Right cardiac atrium (tissue), 5 donors: ENCODE data around the gene CHRNE. TPM values are rescaled to one million over a fixed set of nuclear protein-coding genes. Genes with fewer than 3 reads are reported as not detected.
A peak's percentile ranks its signal among the peaks of the same experiment; 100 is the strongest.

Source experiments
- ATAC-seq, 2 donors: fragments of 200-7000 bp; cut with Tn5 transposase; one replicate each; pipeline versions ENCODE4 v1.8.0 to v1.9.1; 2020; ENCODE audit warnings: moderate library complexity in 2 of 2, mild to moderate bottlenecking in 1 of 2
- DNase-seq, 3 donors: peaks; one replicate each; pipeline ENCODE4 v3.0.0-alpha.2; 2020
- H3K27ac ChIP-seq: one replicate; pipeline ENCODE4 v1.5.1; 2013; ENCODE audit warnings: mild to moderate bottlenecking, low read length, control low read depth, moderate library complexity
- H3K27me3 ChIP-seq: one replicate; pipeline ENCODE4 v1.6.1; 2013; ENCODE audit not compliant: control insufficient read depth, insufficient read depth
- H3K4me1 ChIP-seq: one replicate; pipeline ENCODE4 v1.6.1; 2013; ENCODE audit warnings: low read length; ENCODE audit not compliant: control insufficient read depth, insufficient read depth
- H3K4me3 ChIP-seq: one replicate; pipeline ENCODE4 v1.5.1; 2013; ENCODE audit warnings: low read length, control low read depth
- H3K9me3 ChIP-seq: one replicate; pipeline ENCODE4 v1.6.1; 2013; ENCODE audit warnings: low read length; ENCODE audit not compliant: control insufficient read depth
- WGBS: extraction: QIAGEN DNeasy Blood & Tissue Kit; methylation state at CpG from one replicate; pipeline ENCODE4 v1.1.7; 2013; 5-methylcytosine and 5-hydroxymethylcytosine counted together
- intact Hi-C, 4 donors: fragments of 100-400 bp; cut with DNase I; formaldehyde crosslinking; loops; one replicate each; pipeline versions ENCODE4 v1.11.0 to v1.14.0; 2022 to 2023
- polyA plus RNA-seq: library from polyadenylated mRNA; stranded (reverse); fragments of 200-250 nt; gene quantifications from one replicate; pipeline ENCODE4 v1.2.3, GENCODE V29; 2013
- total RNA-seq, 4 donors: library from RNA; stranded (reverse); fragmentation: NEBNext Ultra II Directional; extraction: Animal tissue kit (Norgen Biotek cat#: 25700); gene quantifications; one replicate each; pipeline ENCODE4 v1.2.1, GENCODE V29; 2021
- donor health status: healthy with polysubstance abuse.
- donor health status: DM: no; HTN: yes; CAD: no.
- donor health status: DM: no; HTN: no; CAD: no.
- donor health status: DM: no; HTN: yes; CAD: no; lungs with severe emphysema.
- donor health status: DM: yes; HTN: yes; CAD: no.

Gene CHRNE
- total and polyA plus RNA-seq, 5 donors = 57.6 to 106 (median 66.7) TPM

DNA sequence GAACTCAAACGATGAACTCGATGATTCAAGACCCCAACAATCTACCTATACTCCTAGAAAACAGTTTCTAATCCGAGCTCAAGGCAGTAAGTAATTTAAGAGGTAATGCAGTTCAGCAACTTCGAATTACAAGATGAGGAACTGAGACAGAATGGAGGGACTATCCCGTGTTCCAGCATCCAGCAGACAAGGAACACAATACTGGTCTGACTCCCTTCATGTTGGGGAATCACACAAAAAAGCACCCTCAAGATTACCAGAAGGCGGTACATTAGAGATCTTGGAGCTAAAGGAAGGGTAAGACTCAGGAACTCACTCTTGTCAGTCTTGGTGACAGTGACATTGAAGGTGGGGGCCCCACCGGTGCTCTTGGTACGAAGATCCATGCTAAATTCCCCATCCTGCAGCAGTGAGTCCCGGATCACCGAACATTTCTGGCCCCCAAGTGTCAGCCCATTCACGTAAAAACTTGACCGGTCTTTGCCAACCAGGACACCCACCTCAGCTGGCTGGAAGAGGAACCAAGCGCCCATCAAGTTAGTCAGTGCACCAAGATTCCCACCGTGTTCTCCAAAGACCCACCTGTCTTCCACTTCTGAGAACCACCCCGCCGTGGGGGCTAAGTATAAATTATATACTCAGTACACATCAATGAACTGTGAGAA, 43.5 kb upstream of the CHRNE start:
- H3K4me1 ChIP-seq = peaks cover 5% of the 10 kb centered on the region
- H3K27ac ChIP-seq = no peak overlapping the region
- ATAC-seq (no peak), DNase-seq (peak in 1 of 3 donors; percentile 39)
- H3K9me3 ChIP-seq = no peaks in the 10 kb centered on the region
- peak overlapping the region; percentile 87 for H3K4me3 ChIP-seq
- intact Hi-C loops = no loop called here
- 32% methylated on average over 16 of the region's 16 CpGs for WGBS
- no peaks in the 10 kb centered on the region for H3K27me3 ChIP-seq

DNA sequence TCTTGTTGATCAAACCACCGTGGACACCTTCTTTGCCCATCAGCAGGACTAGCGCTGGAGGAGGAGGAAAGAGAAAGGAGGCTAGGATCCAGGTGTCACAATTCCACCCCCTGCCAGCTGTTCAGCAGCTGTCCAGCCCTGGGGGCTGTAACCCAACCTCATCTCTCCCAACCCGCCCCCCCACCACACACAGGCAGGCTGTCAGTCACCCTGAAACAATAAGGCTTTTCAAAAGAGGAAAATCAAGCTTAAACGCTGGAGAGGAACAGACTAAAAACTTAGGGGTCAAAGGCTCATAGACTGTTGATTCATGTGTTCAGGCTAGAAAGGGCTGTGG, 43.0 kb upstream of the CHRNE start:
- Histone ChIP-seq H3K4me1 (peaks cover 7% of the 10 kb centered on the region), H3K9me3 (no peaks in the 10 kb centered on the region), H3K4me3 (no peak overlapping the region), H3K27ac (peak overlapping the region; percentile 34), H3K27me3 (no peaks in the 10 kb centered on the region)
- no peak for ATAC-seq
- peak in 1 of 3 donors; percentile 5 for DNase-seq
- WGBS = 43% methylated on average over 4 of the region's 4 CpGs
- intact Hi-C loops = no loop called here

- peaks cover 7% of the 10 kb centered on the region for H3K4me1 ChIP-seq
- ATAC-seq (peak; percentile 6 to 52), DNase-seq (peak; percentile 78 to 89 (median 87))
- H3K27ac ChIP-seq = peak overlapping the region; percentile 54
- H3K4me3 ChIP-seq = no peak overlapping the region
- WGBS = 44% methylated on average over 7 of the region's 7 CpGs
- H3K9me3 ChIP-seq = no peaks in the 10 kb centered on the region
- intact Hi-C loops = no loop called here
- no peaks in the 10 kb centered on the region for H3K27me3 ChIP-seq
Observed at GRCh38 chr17:4945176-4945943, 42.5 kb upstream of the CHRNE start.

DNA sequence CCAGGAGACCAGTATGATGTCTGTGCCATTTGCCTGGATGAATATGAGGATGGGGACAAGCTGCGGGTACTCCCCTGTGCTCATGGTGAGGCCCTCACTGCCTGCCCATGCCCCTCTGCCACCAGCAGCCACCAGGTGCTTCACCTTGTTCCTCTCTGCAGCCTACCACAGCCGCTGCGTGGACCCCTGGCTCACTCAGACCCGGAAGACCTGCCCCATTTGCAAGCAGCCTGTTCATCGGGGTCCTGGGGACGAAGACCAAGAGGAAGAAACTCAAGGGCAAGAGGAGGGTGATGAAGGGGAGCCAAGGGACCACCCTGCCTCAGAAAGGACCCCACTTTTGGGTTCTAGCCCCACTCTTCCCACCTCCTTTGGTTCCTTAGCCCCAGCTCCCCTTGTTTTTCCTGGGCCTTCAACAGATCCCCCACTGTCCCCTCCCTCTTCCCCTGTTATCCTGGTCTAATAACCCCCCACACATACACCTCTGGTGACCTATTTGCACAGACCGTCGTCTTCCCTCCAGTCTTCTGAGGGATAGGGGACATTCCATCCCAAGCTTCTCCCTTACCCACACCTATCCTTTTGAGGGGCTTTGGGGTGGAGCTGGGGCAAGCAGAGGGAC, 41.8 kb upstream of the CHRNE start:
- H3K9me3 ChIP-seq = no peaks in the 10 kb centered on the region
- ATAC-seq = no peak
- H3K27ac ChIP-seq = peak overlapping the region; percentile 54
- WGBS = 55% methylated on average over 8 of the region's 8 CpGs
- H3K27me3 ChIP-seq = no peaks in the 10 kb centered on the region
- no peak overlapping the region for H3K4me3 ChIP-seq
- no peak for DNase-seq
- intact Hi-C loops = loop anchor here in 1 of 4 donors (5.0 kb wide), 1 partner anchor 37 kb away; no protein-coding TSS in a partner anchor
- H3K4me1 ChIP-seq = peaks cover 7% of the 10 kb centered on the region

- Histone ChIP-seq H3K27ac (no peak overlapping the region), H3K9me3 (no peaks in the 10 kb centered on the region), H3K4me1 (peaks cover 7% of the 10 kb centered on the region), H3K27me3 (no peaks in the 10 kb centered on the region), H3K4me3 (no peak overlapping the region)
- WGBS = 41% methylated on average over 3 of the region's 3 CpGs
- intact Hi-C loops = loop anchor here in 1 of 4 donors (5.0 kb wide), 1 partner anchor 37 kb away; no protein-coding TSS in a partner anchor
- DNase-seq = peak in 2 of 3 donors; percentile 36 to 67
- no peak for ATAC-seq
Observed at GRCh38 chr17:4944163-4944553, 41.3 kb upstream of the CHRNE start.

- intact Hi-C loops = loop anchor here in 1 of 4 donors (5.0 kb wide), 1 partner anchor 36 kb away; no protein-coding TSS in a partner anchor
- H3K4me1 ChIP-seq = peaks cover 11% of the 10 kb centered on the region
- no peak overlapping the region for H3K27ac ChIP-seq
Observed at GRCh38 chr17:4942760-4943508, 40.0 kb upstream of the CHRNE start.

GRCh38 chr17:4941319-4941610, 38.4 kb upstream of the CHRNE start:
- Histone ChIP-seq H3K4me1 (peaks cover 11% of the 10 kb centered on the region), H3K27me3 (no peaks in the 10 kb centered on the region), H3K27ac (no peak overlapping the region), H3K4me3 (peak overlapping the region; percentile 84), H3K9me3 (no peaks in the 10 kb centered on the region)
- WGBS = 45% methylated on average over 4 of the region's 4 CpGs
- no peak for ATAC-seq
- intact Hi-C loops = loop anchor here in 1 of 4 donors (5.0 kb wide), 1 partner anchor 34 kb away; no protein-coding TSS in a partner anchor
- no peak for DNase-seq

More at GRCh38 chr17:4942760-4943508, 40.0 kb upstream of the CHRNE start:
- DNase-seq (peak in 1 of 3 donors; percentile 43), ATAC-seq (no peak)
- WGBS = 63% methylated on average over 13 of the region's 13 CpGs
- H3K4me3 ChIP-seq = no peak overlapping the region
- no peaks in the 10 kb centered on the region for H3K9me3 ChIP-seq
- H3K27me3 ChIP-seq = no peaks in the 10 kb centered on the region

DNA sequence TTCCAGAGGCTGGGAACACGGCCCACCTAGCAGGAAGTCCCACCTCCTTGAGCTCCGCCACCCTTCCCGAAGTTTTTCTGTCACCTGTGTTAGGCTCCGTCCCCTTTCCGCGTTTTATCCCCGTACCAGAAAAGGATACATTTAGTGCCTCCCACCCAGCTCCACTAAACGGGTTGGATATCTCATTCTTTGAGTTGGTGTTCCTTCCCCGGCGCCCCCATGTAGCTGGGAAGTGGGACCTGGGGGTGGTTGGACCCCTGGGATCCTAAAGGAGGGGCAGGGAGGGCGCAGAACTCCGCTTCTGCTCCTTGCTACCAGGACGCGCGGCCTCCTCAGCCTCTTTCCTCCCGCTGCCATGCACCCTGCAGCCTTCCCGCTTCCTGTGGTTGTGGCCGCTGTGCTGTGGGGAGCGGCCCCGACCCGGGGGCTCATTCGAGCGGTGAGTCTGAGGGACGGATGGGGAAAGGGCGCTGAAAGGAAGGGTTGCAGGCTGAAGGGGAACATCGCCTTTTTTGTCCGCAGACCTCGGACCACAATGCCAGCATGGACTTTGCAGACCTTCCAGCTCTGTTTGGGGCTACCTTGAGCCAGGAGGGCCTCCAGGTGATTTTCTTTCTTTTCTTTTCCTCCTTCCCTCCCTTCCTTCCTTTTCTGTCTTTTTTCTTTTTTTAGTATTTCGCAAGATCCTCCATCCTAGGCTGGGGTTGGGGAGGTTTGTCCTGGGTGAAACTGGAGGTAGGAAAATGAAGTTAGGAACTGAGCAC, 37.8 kb upstream of the CHRNE start:
- Histone ChIP-seq H3K9me3 (no peaks in the 10 kb centered on the region), H3K4me1 (peaks cover 11% of the 10 kb centered on the region), H3K27ac (peak overlapping the region; percentile 98), H3K4me3 (peak overlapping the region; percentile 84), H3K27me3 (no peaks in the 10 kb centered on the region)
- DNase-seq (peak; percentile 62 to 91 (median 80)), ATAC-seq (peak; percentile 74)
- 2% methylated on average over 29 of the region's 29 CpGs for WGBS
- intact Hi-C loops = loop anchor here in 1 of 4 donors (5.0 kb wide), 1 partner anchor 33 kb away; no protein-coding TSS in a partner anchor

- under 1% methylated on average over 72 of the region's 72 CpGs for WGBS
- Histone ChIP-seq H3K9me3 (no peaks in the 10 kb centered on the region), H3K4me3 (peak within 1 kb of the TSS; percentile 84), H3K27me3 (no peaks in the 10 kb centered on the region), H3K27ac (peak within 1 kb of the TSS; percentile 98), H3K4me1 (peaks cover 7% of the 10 kb centered on the region)
- intact Hi-C loops = loop anchor here in 2 of 4 donors (5.0 to 10.0 kb wide), 2 partner anchors 33 to 45 kb away; partner anchors contain the start of gene CAMTA2 (in 1 of the 2)
- ATAC-seq (peak; percentile 92 to 94), DNase-seq (peak; percentile 96 to 97 (median 97))
Observed at GRCh38 chr17:4939796-4940554, 37.1 kb upstream of the CHRNE start, which contains the start of the genes RNF167 and SLC25A11. TSS of gene RNF167 (plus strand) at chr17:4940268. CDS start at chr17:4940910, 642 bp downstream. TSS of gene SLC25A11 (minus strand) at chr17:4940046. CDS start at chr17:4939910, 136 bp downstream.
